Measurements from ENCODE around the gene STX1B. TPM values are rescaled to one million over a fixed set of nuclear protein-coding genes. Genes with fewer than 3 reads are reported as not detected.

Gene STX1B
- total RNA-seq, 2 experiments from 2014 or later: 1.1 to 1.8 TPM

- intact Hi-C loops (cut with micrococcal nuclease): no loop called here
- ATAC-seq (no peak), DNase-seq (no peak)
- peaks cover 38% of the 10 kb centered on the region for H3K4me1 Mint-ChIP-seq (ENCODE audit: low read depth)
- no peak overlapping the region for H3K4me3 Mint-ChIP-seq
- no peaks in the 10 kb centered on the region for H3K9me3 Mint-ChIP-seq
- TF ChIP-seq CTCF (IDR thresholded peaks at IDR 0.05): no peak
- H3K36me3 Mint-ChIP-seq (ENCODE audit: low read depth): peaks cover 15% of the 10 kb centered on the region
- POLR2A ChIA-PET: no interaction called here
- CTCF ChIA-PET: interaction anchor here (1.2 to 3.5 kb wide), 7 partner anchors 13 to 505 kb away, joined by 3 to 50 read pairs (median 6); partner anchors contain the start of gene ARMC5
- no peak overlapping the region for H3K27ac Mint-ChIP-seq
- no peaks in the 10 kb centered on the region for H3K27me3 Mint-ChIP-seq
Measured at GRCh38 chr16:30954993-30955392, 55.4 kb downstream of the STX1B start.

- DNase-seq (peak; percentile 86), ATAC-seq (peak; percentile 25)
- Mint-ChIP-seq H3K27me3 (no peaks in the 10 kb centered on the region), H3K4me1 (ENCODE audit: low read depth) (peaks cover 31% of the 10 kb centered on the region), H3K36me3 (ENCODE audit: low read depth) (peaks cover 3% of the 10 kb centered on the region), H3K9me3 (no peaks in the 10 kb centered on the region), H3K4me3 (no peak overlapping the region), H3K27ac (no peak overlapping the region)
- POLR2A ChIA-PET: interaction anchor here (0.6 to 2.1 kb wide), 8 partner anchors 10 to 229 kb away, joined by 3 to 8 read pairs (median 4); partner anchors contain the start of genes ZNF646 and ZNF668
- intact Hi-C loops (cut with micrococcal nuclease): no loop called here
- CTCF ChIA-PET: interaction anchor here (0.6 to 3.5 kb wide), 26 partner anchors 9 to 915 kb away, joined by 3 to 50 read pairs (median 5); partner anchors contain the start of genes ARMC5, HSD3B7, KAT8 and ZNF646
- peak; percentile 93 for TF ChIP-seq CTCF (IDR thresholded peaks at IDR 0.05)
Measured at GRCh38 chr16:30953511-30954124, 56.8 kb downstream of the STX1B start.

GRCh38 chr16:30953111-30953510 is 57.3 kb downstream of the STX1B start:
- no peak overlapping the region for H3K4me3 Mint-ChIP-seq
- DNase-seq (no peak), ATAC-seq (no peak)
- H3K4me1 Mint-ChIP-seq (ENCODE audit: low read depth): peaks cover 29% of the 10 kb centered on the region
- no peaks in the 10 kb centered on the region for H3K36me3 Mint-ChIP-seq (ENCODE audit: low read depth)
- CTCF ChIA-PET: interaction anchor here (0.6 to 3.5 kb wide), 13 partner anchors 11 to 916 kb away, joined by 3 to 50 read pairs (median 6); partner anchors contain the start of genes HSD3B7, KAT8, ZNF646 and ZNF668
- H3K9me3 Mint-ChIP-seq: no peaks in the 10 kb centered on the region
- intact Hi-C loops (cut with micrococcal nuclease): no loop called here
- POLR2A ChIA-PET: interaction anchor here (0.6 to 2.1 kb wide), 7 partner anchors 9 to 229 kb away, joined by 3 to 8 read pairs (median 3); partner anchors contain the start of genes ZNF646 and ZNF668
- H3K27me3 Mint-ChIP-seq: no peaks in the 10 kb centered on the region
- TF ChIP-seq CTCF (IDR thresholded peaks at IDR 0.05): no peak
- no peak overlapping the region for H3K27ac Mint-ChIP-seq

- ATAC-seq: no peak
- H3K36me3 Mint-ChIP-seq (ENCODE audit: low read depth): no peaks in the 10 kb centered on the region
- H3K9me3 Mint-ChIP-seq: no peaks in the 10 kb centered on the region
- TF ChIP-seq CTCF (IDR thresholded peaks at IDR 0.05): no peak
- intact Hi-C loops (cut with micrococcal nuclease): no loop called here
- H3K27me3 Mint-ChIP-seq: no peaks in the 10 kb centered on the region
- peaks cover 29% of the 10 kb centered on the region for H3K4me1 Mint-ChIP-seq (ENCODE audit: low read depth)
- H3K27ac Mint-ChIP-seq: no peak overlapping the region
- DNase-seq: no peak
- CTCF ChIA-PET: interaction anchor here (0.6 to 3.5 kb wide), 2 partner anchors 9 to 16 kb away, joined by 3 to 50 read pairs; no protein-coding TSS in a partner anchor
- no peak overlapping the region for H3K4me3 Mint-ChIP-seq
- POLR2A ChIA-PET: interaction anchor here (2.0 kb wide), 1 partner anchor 229 kb away, joined by 6 read pairs; the partner anchor contains the start of gene FUS
Measured at GRCh38 chr16:30951750-30952149, 58.7 kb downstream of the STX1B start.

GRCh38 chr16:30951193-30951592 is 59.2 kb downstream of the STX1B start:
- ChIA-PET CTCF (interaction anchor here (0.6 to 2.4 kb wide), 3 partner anchors 10 to 15 kb away, joined by 3 to 14 read pairs (median 8); no protein-coding TSS in a partner anchor), POLR2A (interaction anchor here (1.0 to 2.0 kb wide), 3 partner anchors 9 to 229 kb away, joined by 3 to 7 read pairs (median 6); partner anchors contain the start of gene FUS)
- Mint-ChIP-seq H3K27ac (no peak overlapping the region), H3K9me3 (no peaks in the 10 kb centered on the region), H3K36me3 (ENCODE audit: low read depth) (peaks cover 3% of the 10 kb centered on the region), H3K27me3 (no peaks in the 10 kb centered on the region), H3K4me3 (no peak overlapping the region), H3K4me1 (ENCODE audit: low read depth) (peaks cover 25% of the 10 kb centered on the region)
- ATAC-seq (no peak), DNase-seq (no peak)
- intact Hi-C loops (cut with micrococcal nuclease): no loop called here
- no peak for TF ChIP-seq CTCF (IDR thresholded peaks at IDR 0.05)

Data from activated CD8-positive, alpha-beta T cell treated with anti-CD3 and anti-CD28 coated beads for 36 hours (primary cell).